Measurements from ENCODE around the gene MED28. TPM values are rescaled to one million over a fixed set of nuclear protein-coding genes. Genes with fewer than 3 reads are reported as not detected.

The MED28 gene
- total RNA-seq, 2 donors from 2014 or later, result 17.2 to 21.3 TPM

DNA sequence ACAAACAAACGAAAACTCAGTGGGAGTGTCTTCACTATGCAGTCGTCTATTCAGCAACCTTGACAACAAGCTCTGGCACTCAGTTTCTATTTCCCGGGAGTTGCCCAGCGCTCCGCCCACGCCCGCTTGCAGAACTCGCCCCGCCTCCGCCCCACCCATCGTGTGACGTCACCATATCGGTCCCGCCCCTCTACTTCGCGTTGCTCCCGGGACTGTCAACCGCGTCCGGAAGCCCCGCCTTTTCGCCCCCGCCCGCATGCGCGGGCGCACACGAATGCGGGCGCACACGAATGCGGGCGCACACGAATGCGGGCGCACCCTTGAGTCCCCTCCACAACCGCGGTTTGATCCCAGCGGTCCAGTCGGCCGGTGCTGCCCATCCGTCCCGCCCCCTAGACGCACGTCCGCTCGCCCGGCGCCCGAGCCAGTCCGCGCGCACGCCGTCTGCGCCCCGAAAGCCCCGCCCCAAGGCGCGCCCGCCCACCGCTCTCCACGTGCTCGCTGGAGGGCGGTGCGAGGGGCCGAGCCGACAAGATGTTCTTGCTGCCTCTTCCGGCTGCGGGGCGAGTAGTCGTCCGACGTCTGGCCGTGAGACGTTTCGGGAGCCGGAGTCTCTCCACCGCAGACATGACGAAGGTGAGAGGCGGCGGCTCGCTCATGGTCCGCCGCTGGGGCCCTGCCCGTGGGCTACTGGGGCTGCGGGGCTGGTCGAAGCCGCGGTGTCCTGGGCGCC is 37.3 kb upstream of the MED28 start, which contains the start of gene LAP3:
Gene LAP3 (plus strand): TSS at position 267 of the 733 bp plus-strand sequence. CDS start 268 bp downstream, at position 535.
- DNase-seq (ENCODE audit: low spot score), result peak; percentile 98
- TF ChIP-seq POLR2AphosphoS5 (IDR thresholded peaks at IDR 0.05), result peak; percentile 91
- TF ChIP-seq, protein P1, sequence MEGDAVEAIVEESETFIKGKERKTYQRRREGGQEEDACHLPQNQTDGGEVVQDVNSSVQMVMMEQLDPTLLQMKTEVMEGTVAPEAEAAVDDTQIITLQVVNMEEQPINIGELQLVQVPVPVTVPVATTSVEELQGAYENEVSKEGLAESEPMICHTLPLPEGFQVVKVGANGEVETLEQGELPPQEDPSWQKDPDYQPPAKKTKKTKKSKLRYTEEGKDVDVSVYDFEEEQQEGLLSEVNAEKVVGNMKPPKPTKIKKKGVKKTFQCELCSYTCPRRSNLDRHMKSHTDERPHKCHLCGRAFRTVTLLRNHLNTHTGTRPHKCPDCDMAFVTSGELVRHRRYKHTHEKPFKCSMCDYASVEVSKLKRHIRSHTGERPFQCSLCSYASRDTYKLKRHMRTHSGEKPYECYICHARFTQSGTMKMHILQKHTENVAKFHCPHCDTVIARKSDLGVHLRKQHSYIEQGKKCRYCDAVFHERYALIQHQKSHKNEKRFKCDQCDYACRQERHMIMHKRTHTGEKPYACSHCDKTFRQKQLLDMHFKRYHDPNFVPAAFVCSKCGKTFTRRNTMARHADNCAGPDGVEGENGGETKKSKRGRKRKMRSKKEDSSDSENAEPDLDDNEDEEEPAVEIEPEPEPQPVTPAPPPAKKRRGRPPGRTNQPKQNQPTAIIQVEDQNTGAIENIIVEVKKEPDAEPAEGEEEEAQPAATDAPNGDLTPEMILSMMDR (IDR thresholded peaks at IDR 0.05), result peak in 2 of 4 experiments; percentile 7 to 13
- peak; percentile 86 for TF ChIP-seq POLR2A (IDR thresholded peaks at IDR 0.05)
- Histone ChIP-seq H3K9me3 (no peaks in the 10 kb centered on the region), H3K27me3 (replicated peaks; ENCODE audit: insufficient read depth) (no peaks in the 10 kb centered on the region), H3K4me1 (replicated peaks) (no peaks in the 10 kb centered on the region), H3K4me3 (peak within 1 kb of the TSS; percentile 53 to 71), H3K36me3 (no peaks in the 10 kb centered on the region), H3K27ac (peak within 1 kb of the TSS; percentile 84 to 90)
- WGBS, result 0% methylated on average over 47 of the region's 91 CpGs
- intact Hi-C loops (cut with DNase I), result loop anchor here (2.0 to 5.0 kb wide), 2 partner anchors 38 to 235 kb away; partner anchors contain the start of genes DCAF16, MED28 and NCAPG

DNA sequence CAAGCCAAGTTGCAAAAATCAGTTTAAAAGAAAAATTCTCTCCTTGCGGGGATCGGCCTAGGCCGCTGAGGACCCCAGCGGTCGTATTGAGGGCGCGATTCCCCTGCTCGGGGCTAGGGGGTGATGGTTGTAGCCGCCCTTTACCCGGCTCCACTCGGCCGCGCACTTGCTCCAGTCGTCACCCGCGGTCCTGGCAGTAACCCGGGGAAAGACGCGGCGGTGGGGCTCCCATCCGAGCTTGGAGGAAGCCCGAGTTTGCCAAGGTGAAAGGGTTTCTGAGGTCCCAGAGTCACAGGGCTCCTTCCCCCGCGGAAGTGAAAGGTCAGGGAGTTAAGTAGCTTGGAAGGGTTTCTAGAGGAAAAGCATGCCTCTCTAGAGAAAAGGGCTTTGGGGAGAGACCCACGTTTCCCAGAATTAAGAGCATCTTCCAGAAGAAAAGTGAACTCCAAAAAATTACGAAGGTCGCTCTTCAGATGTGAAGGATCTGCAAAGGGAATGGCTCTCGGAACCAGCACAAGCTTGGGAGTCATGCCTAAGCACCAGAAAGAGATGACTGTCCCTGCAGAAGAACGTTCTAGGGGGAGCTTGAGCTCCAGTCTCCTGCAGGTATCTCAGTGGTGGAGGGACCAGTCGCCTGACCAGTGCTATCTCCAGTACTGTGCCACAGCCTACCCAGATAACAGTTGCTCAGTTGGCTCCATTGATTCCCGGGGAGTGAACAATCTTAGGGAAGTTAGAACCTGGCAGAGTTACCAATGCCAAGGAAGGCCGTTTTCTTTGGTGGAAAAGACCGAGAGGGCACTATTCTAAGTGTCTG is 36.6 kb upstream of the MED28 start:
- no peaks in the 10 kb centered on the region for H3K4me1 ChIP-seq (replicated peaks)
- no peaks in the 10 kb centered on the region for H3K9me3 ChIP-seq
- no peaks in the 10 kb centered on the region for H3K27me3 ChIP-seq (replicated peaks; ENCODE audit: insufficient read depth)
- DNase-seq (ENCODE audit: low spot score), result peak; percentile 20
- H3K27ac ChIP-seq, result peak overlapping the region; percentile 84 to 90
- peak overlapping the region; percentile 53 to 71 for H3K4me3 ChIP-seq
- TF ChIP-seq, protein P1 (IDR thresholded peaks at IDR 0.05), result no peak
- no peak for TF ChIP-seq POLR2A (IDR thresholded peaks at IDR 0.05)
- TF ChIP-seq POLR2AphosphoS5 (IDR thresholded peaks at IDR 0.05), result no peak
- intact Hi-C loops (cut with DNase I), result loop anchor here (2.0 to 5.0 kb wide), 2 partner anchors 37 to 234 kb away; partner anchors contain the start of genes DCAF16, MED28 and NCAPG
- 9% methylated on average over 33 of the region's 33 CpGs for WGBS
- H3K36me3 ChIP-seq, result no peaks in the 10 kb centered on the region

DNA sequence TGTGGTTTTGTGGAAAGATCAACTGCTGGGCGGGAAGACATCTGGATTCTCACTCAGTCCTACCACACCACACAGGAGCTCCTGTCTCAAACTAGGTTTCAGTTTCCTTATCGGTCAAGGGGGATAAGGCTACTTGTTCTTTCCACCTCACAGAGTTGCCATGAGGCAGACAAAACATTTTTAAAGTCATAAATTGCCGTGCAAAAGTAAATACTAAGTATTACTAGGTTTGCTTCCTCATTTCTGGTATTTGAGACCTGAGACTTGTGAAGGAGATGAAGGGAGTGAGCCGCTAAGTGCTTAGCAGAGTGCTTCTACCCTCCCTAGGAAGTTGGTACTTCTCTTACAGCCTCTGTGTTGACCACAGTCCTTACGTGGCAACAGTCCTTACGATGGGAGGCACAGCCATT is 36.0 kb upstream of the MED28 start:
- Histone ChIP-seq H3K4me1 (replicated peaks) (no peaks in the 10 kb centered on the region), H3K36me3 (no peaks in the 10 kb centered on the region), H3K4me3 (peak overlapping the region; percentile 53 to 71), H3K9me3 (no peaks in the 10 kb centered on the region), H3K27ac (no peak overlapping the region), H3K27me3 (replicated peaks; ENCODE audit: insufficient read depth) (no peaks in the 10 kb centered on the region)
- 78% methylated on average over 6 of the region's 6 CpGs for WGBS
- no peak for DNase-seq (ENCODE audit: low spot score)
- TF ChIP-seq, protein P1 (IDR thresholded peaks at IDR 0.05), result no peak
- TF ChIP-seq POLR2A (IDR thresholded peaks at IDR 0.05) (no peak), POLR2AphosphoS5 (IDR thresholded peaks at IDR 0.05) (no peak)
- intact Hi-C loops (cut with DNase I), result loop anchor here (5.0 kb wide), 1 partner anchor 234 kb away; the partner anchor contains the start of genes DCAF16 and NCAPG

DNA sequence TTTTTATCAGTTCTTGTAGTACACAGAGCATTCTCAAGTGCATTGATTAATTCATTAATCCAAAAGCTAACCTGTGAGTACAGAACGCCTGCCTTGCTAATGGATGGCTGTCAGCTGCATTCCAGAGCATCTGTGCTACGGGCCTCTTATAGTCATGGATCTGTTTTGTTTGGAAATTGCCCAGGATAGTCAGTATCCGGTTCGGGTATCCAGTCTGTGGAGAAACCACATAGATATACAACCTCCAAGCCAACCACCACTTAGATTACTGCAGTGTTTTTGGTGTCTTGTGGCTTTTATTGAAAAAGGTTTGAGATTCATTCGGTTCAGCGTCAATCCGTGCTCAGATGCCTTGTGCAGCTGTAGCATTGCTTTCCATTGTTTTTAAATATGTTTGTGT is 33.5 kb upstream of the MED28 start:
- 68% methylated on average over 7 of the region's 7 CpGs for WGBS
- no peak for TF ChIP-seq POLR2A (IDR thresholded peaks at IDR 0.05)
- TF ChIP-seq POLR2AphosphoS5 (IDR thresholded peaks at IDR 0.05), result no peak
- TF ChIP-seq, protein P1 (IDR thresholded peaks at IDR 0.05), result no peak
- intact Hi-C loops (cut with DNase I), result no loop called here

More for the DNA sequence above, 33.5 kb upstream of the MED28 start:
- DNase-seq (ENCODE audit: low spot score), result no peak
- Histone ChIP-seq H3K4me3 (no peak overlapping the region), H3K36me3 (peaks cover 0 to 3% of the 10 kb centered on the region in 2 donors), H3K9me3 (no peaks in the 10 kb centered on the region), H3K27ac (peak overlapping the region in 1 of 2 donors; percentile 40), H3K4me1 (replicated peaks) (no peaks in the 10 kb centered on the region), H3K27me3 (replicated peaks; ENCODE audit: insufficient read depth) (no peaks in the 10 kb centered on the region)

Data from prostate gland (tissue), 2 donors.